HepG2 (cell line): ENCODE measurements around the gene MYH10. TPM values are rescaled to one million over a fixed set of nuclear protein-coding genes. Genes with fewer than 3 reads are reported as not detected.

ENCODE experiments used
- ATF7 ChIP-seq, 2 experiments: fragments of 450-650 bp in 1 of 2; sonication (generic) in 1 of 2; formaldehyde crosslinking in 1 of 2; IDR thresholded peaks; 2 replicates each; pipeline versions ENCODE4 v1.4.0 to v1.6.1; 2016 to 2020; ENCODE audit warnings: antibody characterized with exemption in 1 of 2, mild to moderate bottlenecking in 1 of 2, missing genetic modification reagents in 1 of 2
- E2F5 ChIP-seq: sonication (generic); formaldehyde crosslinking; conservative IDR thresholded peaks from 2 replicates; pipeline ENCODE4 v1.4.0; 2020; ENCODE audit warnings: missing genetic modification reagents
- HIC2 ChIP-seq: sonication (generic); formaldehyde crosslinking; IDR thresholded peaks from 2 replicates; pipeline ENCODE4 v1.9.0; 2022; ENCODE audit warnings: low read depth, missing genetic modification reagents
- THYN1 ChIP-seq: sonication (generic); formaldehyde crosslinking; IDR thresholded peaks from 2 replicates; pipeline ENCODE4 v1.8.1; 2023; ENCODE audit warnings: low read depth, mild to moderate bottlenecking, moderate library complexity, missing genetic modification reagents, borderline replicate concordance
- U2AF1 ChIP-seq: fragments of 200-400 bp; formaldehyde crosslinking; optimal IDR thresholded peaks from 2 replicates; pipeline ENCODE3; 2017; ENCODE audit warnings: mild to moderate bottlenecking, low read depth, low read length
- ZFP62 ChIP-seq: sonication (generic); formaldehyde crosslinking; IDR thresholded peaks from 2 replicates; pipeline ENCODE4 v1.4.0; 2020; ENCODE audit warnings: missing genetic modification reagents
- ZNF205 ChIP-seq: IDR thresholded peaks from 2 replicates; pipeline ENCODE4 v1.6.1; 2018; ENCODE audit warnings: missing biosample characterization, missing genetic modification reagents
- ZNF33B ChIP-seq: sonication (generic); formaldehyde crosslinking; IDR thresholded peaks from 2 replicates; pipeline ENCODE4 v1.5.1; 2020; ENCODE audit warnings: mild to moderate bottlenecking, missing genetic modification reagents
- ZNF646 ChIP-seq: sonication (generic); formaldehyde crosslinking; IDR thresholded peaks from 2 replicates; pipeline ENCODE4 v1.9.0; 2021; ENCODE audit warnings: mild to moderate bottlenecking, missing genetic modification reagents
- ZNF652 ChIP-seq: IDR thresholded peaks from 2 replicates; pipeline ENCODE4 v1.6.1; 2016; ENCODE audit warnings: low read depth, borderline replicate concordance
- ZSCAN12 ChIP-seq: sonication (generic); formaldehyde crosslinking; IDR thresholded peaks from 2 replicates; pipeline ENCODE4 v1.9.0; 2021; ENCODE audit warnings: mild to moderate bottlenecking, missing genetic modification reagents
- polyA plus RNA-seq, 8 experiments: library from polyadenylated mRNA; depleted of rRNA in 3 of 8; stranded (reverse) in 7 of 8; unstranded in 1 of 8; fragments of >200 nt; fragmentation: Illumina TruSeq in 4 of 8; extraction: Trizol in 4 of 8; gene quantifications; 2 replicates each; pipeline versions ENCODE4 v1.2.1 to v1.2.3, GENCODE V29; 2011 to 2016; ENCODE audit warnings: low read depth in 4 of 8, missing spikeins in 1 of 8, mixed read lengths in 1 of 8; ENCODE audit not compliant: insufficient read depth in 1 of 8
- total RNA-seq, 5 experiments: library from RNA; depleted of rRNA; stranded (reverse); fragments of >200 nt; fragmentation: Illumina TruSeq; extraction: Trizol; gene quantifications; 2 replicates each; pipeline ENCODE4 v1.2.3, GENCODE V29; 2016; ENCODE audit warnings: low read depth in 1 of 5

Gene MYH10
- total and polyA plus RNA-seq, 2 of the 13 experiments (the other 11 are each of a cell fraction or from before 2014, with no cell fraction given): 43.4 to 68.6 TPM

GRCh38 chr17:8630802-8631553 lies 453 bp upstream of the MYH10 start (continued):
- peak; percentile 83 for TF ChIP-seq ATF7 (IDR thresholded peaks at IDR 0.05)
- peak; percentile 98 for TF ChIP-seq ATF7 (CRISPR knock-in tag; IDR thresholded peaks at IDR 0.05)
- peak; percentile 69; the same call in 1 of the 2 replicates for TF ChIP-seq ZNF33B (CRISPR knock-in tag)
- TF ChIP-seq THYN1 (CRISPR knock-in tag): no peak
- 0 out of 2 replicates have a peak, but pooled peaks have one; percentile 23 for TF ChIP-seq ZSCAN12 (CRISPR knock-in tag)
- peak; percentile 69 for TF ChIP-seq U2AF1
- TF ChIP-seq ZNF646: no peak
- no peak for TF ChIP-seq HIC2 (CRISPR knock-in tag)
- TF ChIP-seq ZNF652 (CRISPR knock-in tag): no peak
- TF ChIP-seq E2F5 (CRISPR knock-in tag): peak; percentile 59
- TF ChIP-seq ZFP62 (CRISPR knock-in tag): no peak
- TF ChIP-seq ZNF205 (CRISPR knock-in tag): no peak; the same call in 1 of the 2 replicates
